HCT116 (cell line): ENCODE results near the gene MYBL2. TPM values are rescaled to one million over a fixed set of nuclear protein-coding genes. Genes with fewer than 3 reads are reported as not detected.

Experiments
- ATAC-seq: fragments of 200-7000 bp; cut with Tn5 transposase; 2 replicates; pipeline ENCODE4 v1.9.1; 2020; ENCODE audit warnings: mild to moderate bottlenecking, moderate library complexity
- BruUV-seq: library from RNA; stranded (reverse); fragments of 400-500 nt; replicated peaks from 2 replicates; lab custom pipeline; 2021; lab: Mats Ljungman, UMichigan
- CTCF ChIA-PET: fragments of 300-600 bp; sonication (Branson Sonifier 250); formaldehyde crosslinking; loops from one replicate; lab custom pipeline; 2021; ENCODE audit warnings: antibody characterized with exemption; lab: Charles Lee
- POLR2A ChIA-PET: fragments of 300-600, 350-600 bp; sonication (Branson Sonifier 250); formaldehyde crosslinking; loops from one replicate; lab custom pipeline; 2021; ENCODE audit warnings: antibody characterized with exemption; lab: Charles Lee
- RAD21 ChIA-PET, 2 experiments: fragments of 300-600 bp; sonication (Branson Sonifier 250); formaldehyde crosslinking; loops; one replicate each; lab custom pipeline; 2023; ENCODE audit warnings: low total read pairs in 2 of 2; ENCODE audit not compliant: uncharacterized antibody in 2 of 2, unreplicated experiment in 2 of 2, low non-redundant PET in 1 of 2; lab: Charles Lee
- DNase-seq: peaks from one replicate; pipeline ENCODE4 v3.0.0-alpha.2; 2010; ENCODE audit warnings: low read depth, low spot score
- H2AFZ ChIP-seq: fragments of 200-600 bp; shearing (Covaris generic), sonication (generic); 2 replicates; pipeline ENCODE4 v1.6.1; 2017; ENCODE audit warnings: low read depth, mixed run types, mixed read lengths, antibody characterized with exemption, low read length; ENCODE audit not compliant: poor library complexity, severe bottlenecking
- H3K27ac ChIP-seq: 2 replicates; pipeline ENCODE4 v1.5.1; 2012; ENCODE audit warnings: low read depth, low read length
- H3K27me3 ChIP-seq: fragments of 200-600 bp; sonication (generic); 2 replicates; pipeline ENCODE4 v1.6.1; 2016; ENCODE audit warnings: mixed run types, low read length, mixed read lengths; ENCODE audit not compliant: insufficient read depth
- H3K36me3 ChIP-seq, 2 experiments: fragments of 200-500 bp in 1 of 2; fragments of 200-600 bp in 1 of 2; sonication (Bioruptor generic) in 1 of 2; sonication (generic) in 1 of 2; 2 replicates each; pipeline versions ENCODE4 v1.5.1 to v1.6.1; 2014 to 2016; ENCODE audit warnings: low read length in 2 of 2, inconsistent platforms in 1 of 2, mixed read lengths in 1 of 2, mixed run types in 1 of 2; ENCODE audit not compliant: insufficient read depth in 2 of 2, control insufficient read depth in 1 of 2
- H3K4me1 ChIP-seq, 2 experiments: fragments of 200-600 bp in 1 of 2; sonication (generic) in 1 of 2; 2 replicates each; pipeline versions ENCODE4 v1.5.1 to v1.6.1; 2012 to 2017; ENCODE audit warnings: low read length in 2 of 2, inconsistent platforms in 1 of 2, mild to moderate bottlenecking in 1 of 2, mixed read lengths in 1 of 2, mixed run types in 1 of 2, moderate library complexity in 1 of 2; ENCODE audit not compliant: insufficient read depth in 2 of 2, control insufficient read depth in 1 of 2
- H3K4me2 ChIP-seq: fragments of 200-600 bp; sonication (generic); 2 replicates; pipeline ENCODE4 v1.6.1; 2017; ENCODE audit warnings: mixed run types, low read length, mixed read lengths
- H3K4me3 ChIP-seq, 2 experiments: fragments of 200-600 bp in 1 of 2; sonication (generic) in 1 of 2; replicated peaks in 1 of 2; 2 replicates each; pipeline ENCODE4 v1.5.1; 2011 to 2016; ENCODE audit warnings: low read length in 2 of 2, control low read depth in 1 of 2, low read depth in 1 of 2, mild to moderate bottlenecking in 1 of 2, mixed read lengths in 1 of 2, mixed run types in 1 of 2
- H3K79me2 ChIP-seq: fragments of 200-600 bp; sonication (generic); 2 replicates; pipeline ENCODE4 v1.6.1; 2017; ENCODE audit warnings: mild to moderate bottlenecking, mixed run types, low read length, moderate library complexity, mixed read lengths; ENCODE audit not compliant: insufficient read depth
- H3K9ac ChIP-seq: fragments of 200-600 bp; sonication (generic); 2 replicates; pipeline ENCODE4 v1.6.1; 2016; ENCODE audit warnings: low read length, mixed read lengths
- H3K9me2 ChIP-seq: fragments of 200-600 bp; sonication (generic), shearing (Covaris generic); 2 replicates; pipeline ENCODE4 v1.6.1; 2017; ENCODE audit warnings: mixed run types, mild to moderate bottlenecking, moderate library complexity; ENCODE audit not compliant: insufficient read depth
- H3K9me3 ChIP-seq, 2 experiments: fragments of 200-500 bp in 1 of 2; fragments of 200-600 bp in 1 of 2; sonication (Bioruptor generic) in 1 of 2; sonication (generic) in 1 of 2; 2 replicates each; pipeline ENCODE4 v1.6.1; 2014 to 2017; ENCODE audit warnings: low read length in 2 of 2, mixed read lengths in 2 of 2, inconsistent platforms in 1 of 2, low read depth in 1 of 2, mild to moderate bottlenecking in 1 of 2, mixed run types in 1 of 2, moderate library complexity in 1 of 2; ENCODE audit not compliant: control insufficient read depth in 1 of 2, insufficient read depth in 1 of 2
- H4K20me1 ChIP-seq: fragments of 200-600 bp; sonication (generic), shearing (Covaris generic); 2 replicates; pipeline ENCODE4 v1.6.1; 2017; ENCODE audit warnings: mixed run types, mild to moderate bottlenecking, moderate library complexity; ENCODE audit not compliant: insufficient read depth
- CBX3 ChIP-seq: IDR thresholded peaks from 2 replicates; pipeline ENCODE4 v1.6.1; 2012; ENCODE audit warnings: low read depth
- ELF1 ChIP-seq: IDR thresholded peaks from 2 replicates; pipeline ENCODE4 v1.6.1; 2012; ENCODE audit warnings: low read depth, borderline replicate concordance
- FOSL1 ChIP-seq: IDR thresholded peaks from 2 replicates; pipeline ENCODE4 v1.6.1; 2012; ENCODE audit warnings: low read depth
- JUND ChIP-seq: IDR thresholded peaks from 2 replicates; pipeline ENCODE4 v1.6.1; 2012
- MAX ChIP-seq: IDR thresholded peaks from 2 replicates; pipeline ENCODE4 v1.6.1; 2012
- TCF7L2 ChIP-seq: IDR thresholded peaks from 2 replicates; pipeline ENCODE4 v1.7.0; 2011; ENCODE audit warnings: borderline replicate concordance, inconsistent platforms; ENCODE audit not compliant: insufficient read depth, insufficient read length; ENCODE audit errors: extremely low read depth
- YY1 ChIP-seq: IDR thresholded peaks from 2 replicates; pipeline ENCODE4 v1.6.1; 2011; ENCODE audit warnings: low read length, low read depth, moderate library complexity, mild to moderate bottlenecking; ENCODE audit not compliant: insufficient replicate concordance; ENCODE audit errors: extremely low read depth
- ZFX ChIP-seq: fragments of 450-650 bp; IDR thresholded peaks from 2 replicates; pipeline ENCODE4 v1.6.1; 2017
- intact Hi-C: fragments of 100-400 bp; cut with micrococcal nuclease; formaldehyde crosslinking; loops from 2 replicates; pipeline ENCODE4 v1.10.0; 2022
- total RNA-seq: library from RNA; stranded (reverse); gene quantifications from one replicate; pipeline ENCODE4 v1.2.1, GENCODE V29; 2021; ENCODE audit not compliant: unreplicated experiment
- TF ChIP-seq, protein P1 (sequence below): IDR thresholded peaks from 2 replicates; pipeline ENCODE4 v1.6.1; 2012

Gene MYBL2
- total RNA-seq, 1 experiment from 2014 or later, result 92.1 TPM

DNA sequence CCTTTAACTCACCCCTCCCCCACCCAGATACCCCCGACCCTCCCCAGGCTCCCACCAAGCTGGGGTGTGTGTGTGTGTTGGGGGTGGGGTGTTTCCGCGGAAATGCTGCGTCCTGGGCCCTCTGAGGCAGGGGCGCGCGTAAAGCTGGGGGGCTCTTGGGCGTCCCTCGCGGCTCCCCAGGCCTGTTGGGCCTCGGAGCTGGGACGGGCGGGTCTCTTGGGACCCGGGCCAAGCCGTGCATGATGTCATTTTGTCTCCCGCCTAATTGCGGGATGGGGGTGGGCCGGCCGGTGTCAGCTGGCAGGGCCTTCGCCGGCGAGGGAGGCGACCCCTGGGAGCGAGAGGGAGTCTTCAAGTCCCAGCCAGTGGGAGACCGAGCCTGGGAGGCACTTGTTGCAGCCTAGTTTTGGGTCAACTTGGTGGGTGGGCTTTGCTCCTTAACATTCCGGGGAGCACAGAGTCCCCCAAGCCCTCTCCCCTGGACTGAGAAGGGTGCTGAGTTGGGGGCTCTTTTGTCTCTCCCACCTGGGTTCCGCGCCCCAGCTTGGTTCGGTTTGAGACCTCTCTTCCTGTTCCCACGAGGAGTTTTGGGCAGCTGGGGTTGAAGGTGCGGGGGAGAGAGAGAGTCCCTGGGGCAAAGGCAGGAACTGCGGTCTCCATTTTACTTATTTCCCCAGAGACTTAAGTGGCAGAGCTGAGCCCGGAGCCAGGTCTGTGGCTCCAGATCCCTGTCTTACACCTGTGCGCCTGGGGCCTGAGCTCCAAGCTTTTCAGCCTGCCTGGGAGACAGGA lies 623 bp downstream of the MYBL2 start:
- Histone ChIP-seq H3K4me1 (peaks cover 21 to 41% of the 10 kb centered on the region in 2 experiments; a peak in 3 of 4 replicates), H3K4me3 (peak overlapping the region; percentile 78 to 88), H3K36me3 (peaks cover 0 to 10% of the 10 kb centered on the region in 2 experiments; a peak in 1 of 4 replicates), H2AFZ (no peak overlapping the region), H4K20me1 (no peaks in the 10 kb centered on the region), H3K27ac (peak overlapping the region; percentile 51; the same call in 1 of the 2 replicates), H3K9me3 (no peaks in the 10 kb centered on the region), H3K4me2 (peak overlapping the region; percentile 96), H3K9ac (peak overlapping the region; percentile 90), H3K79me2 (peaks cover 48% of the 10 kb centered on the region), H3K27me3 (no peaks in the 10 kb centered on the region), H3K9me2 (no peaks in the 10 kb centered on the region)
- CTCF ChIA-PET, result no interaction called here
- TSS peak; percentile 63 for BruUV-seq
- RAD21 ChIA-PET, result interaction anchor here in 1 of 2 experiments (0.6 kb wide), 1 partner anchor 275 kb away, joined by 3 read pairs; no protein-coding TSS in a partner anchor
- ATAC-seq, result peak; percentile 37
- POLR2A ChIA-PET, result interaction anchor here (1.5 kb wide), 1 partner anchor 210 kb away, joined by 3 read pairs; the partner anchor contains the start of gene SRSF6
- no peak for DNase-seq
- TF ChIP-seq ZFX, result peak; percentile 42; the same call in 1 of the 2 replicates
- no peak for TF ChIP-seq TCF7L2
- TF ChIP-seq, protein P1, sequence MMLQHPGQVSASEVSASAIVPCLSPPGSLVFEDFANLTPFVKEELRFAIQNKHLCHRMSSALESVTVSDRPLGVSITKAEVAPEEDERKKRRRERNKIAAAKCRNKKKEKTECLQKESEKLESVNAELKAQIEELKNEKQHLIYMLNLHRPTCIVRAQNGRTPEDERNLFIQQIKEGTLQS, result no peak
- TF ChIP-seq MAX, result no peak
- no peak for TF ChIP-seq ELF1
- TF ChIP-seq YY1, result no peak
- intact Hi-C loops, result no loop called here

- peaks cover 0 to 20% of the 10 kb centered on the region in 2 experiments; a peak in 1 of 4 replicates for H3K36me3 ChIP-seq
- peak overlapping the region; percentile 96 for H3K4me2 ChIP-seq
Observed at GRCh38 chr20:43669332-43669731, 2.4 kb downstream of the MYBL2 start.

More at GRCh38 chr20:43669332-43669731, 2.4 kb downstream of the MYBL2 start:
- no peak overlapping the region for H2AFZ ChIP-seq
- intact Hi-C loops, result no loop called here
- no peaks in the 10 kb centered on the region for H3K9me3 ChIP-seq
- no peaks in the 10 kb centered on the region for H4K20me1 ChIP-seq
- H3K4me3 ChIP-seq, result 0 out of 4 replicates have a peak overlapping the region, but pooled peaks of 1 of the 2 experiments have one; percentile 18
- H3K9ac ChIP-seq, result peak overlapping the region; percentile 35; the same call in 1 of the 2 replicates
- peak; percentile 19; the same call in 1 of the 2 replicates for TF ChIP-seq JUND
- TF ChIP-seq FOSL1, result peak; percentile 45; the same call in 1 of the 2 replicates
- no peak for TF ChIP-seq CBX3
- no peak for TF ChIP-seq ZFX
- H3K27ac ChIP-seq, result peak overlapping the region; percentile 6; the same call in 1 of the 2 replicates
- ATAC-seq, result peak; percentile 33
- CTCF ChIA-PET, result no interaction called here
- RAD21 ChIA-PET, result no interaction called here
- BruUV-seq, result no TSS peak
- H3K4me1 ChIP-seq, result peaks cover 21 to 41% of the 10 kb centered on the region in 2 experiments; a peak in 3 of 4 replicates
- POLR2A ChIA-PET, result no interaction called here
- no peak for DNase-seq
- H3K79me2 ChIP-seq, result peaks cover 59% of the 10 kb centered on the region
- H3K9me2 ChIP-seq, result no peaks in the 10 kb centered on the region
- no peaks in the 10 kb centered on the region for H3K27me3 ChIP-seq
